BE2C (cell line): ENCODE measurements around the gene GNAZ.

ENCODE experiments used
- DNase-seq: peaks from one replicate; pipeline ENCODE4 v3.0.0-alpha.2; 2020
- H3K27me3 ChIP-seq: fragments of 250-450 bp; sonication (Bioruptor Pico); 2 replicates; pipeline ENCODE4 v1.5.1; 2020; ENCODE audit warnings: mild to moderate bottlenecking
- H3K36me3 ChIP-seq: fragments of 250-450 bp; sonication (Bioruptor Pico); 2 replicates; pipeline ENCODE4 v1.5.1; 2020; ENCODE audit warnings: mild to moderate bottlenecking
- H3K4me1 ChIP-seq: fragments of 250-450 bp; sonication (Bioruptor Pico); 2 replicates; pipeline ENCODE4 v1.5.1; 2020
- H3K4me3 ChIP-seq: 2 replicates; pipeline ENCODE4 v1.5.1; 2011; ENCODE audit warnings: low read depth, low read length
- H3K9me3 ChIP-seq: fragments of 250-450 bp; sonication (Bioruptor Pico); 2 replicates; pipeline ENCODE4 v1.5.1; 2020
- TF ChIP-seq, protein P1 (sequence below): IDR thresholded peaks from 2 replicates; pipeline ENCODE4 v1.5.1; 2012; ENCODE audit warnings: mild to moderate bottlenecking, low read depth, low read length

The GNAZ gene

DNA sequence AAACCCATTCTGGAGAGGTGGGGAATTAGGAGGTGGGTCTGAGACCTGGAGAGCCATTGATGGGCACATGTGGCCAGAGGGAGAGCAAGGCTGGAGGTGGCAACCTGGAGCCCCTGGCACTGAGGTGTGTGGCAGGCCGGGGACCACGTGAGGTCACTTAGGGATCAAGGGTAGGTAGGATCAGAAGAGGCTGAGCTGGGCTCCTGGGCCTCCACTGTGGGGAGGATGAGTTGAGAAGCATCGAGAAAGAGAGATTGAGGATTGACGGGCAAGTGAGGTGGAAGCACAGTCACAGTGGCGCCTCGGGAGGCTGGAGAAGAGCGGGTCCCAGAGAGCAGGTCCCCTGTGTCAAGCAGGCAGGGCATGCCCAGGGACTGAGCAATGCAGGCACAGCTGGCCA lies 4.1 kb downstream of the GNAZ start:
- no peaks in the 10 kb centered on the region for H3K4me1 ChIP-seq
- no peaks in the 10 kb centered on the region for H3K36me3 ChIP-seq
- H3K4me3 ChIP-seq: no peak overlapping the region
- no peak for DNase-seq
- H3K9me3 ChIP-seq: no peaks in the 10 kb centered on the region
- no peaks in the 10 kb centered on the region for H3K27me3 ChIP-seq
- TF ChIP-seq, protein P1, sequence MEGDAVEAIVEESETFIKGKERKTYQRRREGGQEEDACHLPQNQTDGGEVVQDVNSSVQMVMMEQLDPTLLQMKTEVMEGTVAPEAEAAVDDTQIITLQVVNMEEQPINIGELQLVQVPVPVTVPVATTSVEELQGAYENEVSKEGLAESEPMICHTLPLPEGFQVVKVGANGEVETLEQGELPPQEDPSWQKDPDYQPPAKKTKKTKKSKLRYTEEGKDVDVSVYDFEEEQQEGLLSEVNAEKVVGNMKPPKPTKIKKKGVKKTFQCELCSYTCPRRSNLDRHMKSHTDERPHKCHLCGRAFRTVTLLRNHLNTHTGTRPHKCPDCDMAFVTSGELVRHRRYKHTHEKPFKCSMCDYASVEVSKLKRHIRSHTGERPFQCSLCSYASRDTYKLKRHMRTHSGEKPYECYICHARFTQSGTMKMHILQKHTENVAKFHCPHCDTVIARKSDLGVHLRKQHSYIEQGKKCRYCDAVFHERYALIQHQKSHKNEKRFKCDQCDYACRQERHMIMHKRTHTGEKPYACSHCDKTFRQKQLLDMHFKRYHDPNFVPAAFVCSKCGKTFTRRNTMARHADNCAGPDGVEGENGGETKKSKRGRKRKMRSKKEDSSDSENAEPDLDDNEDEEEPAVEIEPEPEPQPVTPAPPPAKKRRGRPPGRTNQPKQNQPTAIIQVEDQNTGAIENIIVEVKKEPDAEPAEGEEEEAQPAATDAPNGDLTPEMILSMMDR: no peak

DNA sequence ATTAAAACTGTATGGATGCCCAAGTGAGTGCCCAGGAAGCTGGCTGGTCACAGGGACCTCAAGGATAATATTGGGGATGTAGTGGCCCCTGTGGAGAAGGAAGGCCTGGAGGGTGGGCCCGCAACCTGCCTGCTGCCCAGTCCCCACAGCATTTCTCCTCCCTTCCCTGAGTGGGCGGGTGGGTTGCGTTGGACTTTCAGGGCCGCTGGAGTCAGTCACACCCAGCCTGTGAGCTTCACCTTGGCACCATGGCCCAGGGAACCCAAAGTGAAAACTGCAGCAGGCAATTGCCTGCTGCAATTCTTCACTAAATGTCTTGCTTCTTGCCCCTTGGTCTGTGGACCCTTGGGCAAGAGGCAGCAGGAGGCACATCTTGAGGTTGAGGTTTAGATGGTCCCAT lies 4.7 kb downstream of the GNAZ start:
- TF ChIP-seq, protein P1: no peak
- H3K27me3 ChIP-seq: no peaks in the 10 kb centered on the region
- H3K9me3 ChIP-seq: no peaks in the 10 kb centered on the region
- H3K4me3 ChIP-seq: no peak overlapping the region
- H3K36me3 ChIP-seq: no peaks in the 10 kb centered on the region
- DNase-seq: no peak
- 0 out of 2 replicates have a peak, but pooled peaks cover 2% of the 10 kb centered on the region for H3K4me1 ChIP-seq

DNA sequence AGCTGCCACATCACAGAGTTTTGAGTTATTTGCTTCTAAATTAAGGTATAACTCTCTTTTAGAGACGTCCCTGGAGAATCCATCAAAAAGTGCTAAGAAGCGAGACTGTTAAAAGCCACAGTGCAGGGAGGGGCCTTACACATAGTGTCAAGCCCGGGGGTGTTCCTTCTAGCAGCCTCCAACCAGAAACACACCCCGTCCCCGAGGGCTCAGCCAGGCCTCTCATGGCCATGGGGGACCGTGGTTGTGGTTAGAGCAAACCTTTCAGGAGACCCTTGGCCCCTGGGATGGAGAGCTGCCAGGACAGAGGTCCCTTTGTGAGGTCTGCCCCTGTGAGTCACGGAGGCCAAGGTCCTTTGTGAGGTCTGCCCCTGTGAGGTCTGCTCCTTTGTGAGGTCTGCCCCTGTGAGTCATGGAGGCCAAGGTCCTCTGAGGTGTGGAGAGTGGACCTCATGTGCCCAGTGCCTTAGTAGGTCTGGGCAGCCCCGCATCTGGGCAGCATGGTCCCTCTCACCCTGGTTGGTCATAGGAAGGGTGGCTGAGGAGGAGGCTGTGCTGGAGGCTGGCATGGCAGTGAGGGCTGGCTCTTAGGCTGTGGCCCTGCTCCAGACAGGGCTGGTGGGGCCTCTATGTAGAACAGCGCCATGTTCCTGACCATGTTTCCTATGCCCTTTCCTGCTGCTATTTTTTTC lies 5.4 kb downstream of the GNAZ start:
- H3K4me1 ChIP-seq: 0 out of 2 replicates have a peak, but pooled peaks cover 2% of the 10 kb centered on the region
- no peak for DNase-seq
- no peaks in the 10 kb centered on the region for H3K27me3 ChIP-seq
- H3K4me3 ChIP-seq: no peak overlapping the region
- TF ChIP-seq, protein P1: no peak
- H3K9me3 ChIP-seq: no peaks in the 10 kb centered on the region
- no peaks in the 10 kb centered on the region for H3K36me3 ChIP-seq

DNA sequence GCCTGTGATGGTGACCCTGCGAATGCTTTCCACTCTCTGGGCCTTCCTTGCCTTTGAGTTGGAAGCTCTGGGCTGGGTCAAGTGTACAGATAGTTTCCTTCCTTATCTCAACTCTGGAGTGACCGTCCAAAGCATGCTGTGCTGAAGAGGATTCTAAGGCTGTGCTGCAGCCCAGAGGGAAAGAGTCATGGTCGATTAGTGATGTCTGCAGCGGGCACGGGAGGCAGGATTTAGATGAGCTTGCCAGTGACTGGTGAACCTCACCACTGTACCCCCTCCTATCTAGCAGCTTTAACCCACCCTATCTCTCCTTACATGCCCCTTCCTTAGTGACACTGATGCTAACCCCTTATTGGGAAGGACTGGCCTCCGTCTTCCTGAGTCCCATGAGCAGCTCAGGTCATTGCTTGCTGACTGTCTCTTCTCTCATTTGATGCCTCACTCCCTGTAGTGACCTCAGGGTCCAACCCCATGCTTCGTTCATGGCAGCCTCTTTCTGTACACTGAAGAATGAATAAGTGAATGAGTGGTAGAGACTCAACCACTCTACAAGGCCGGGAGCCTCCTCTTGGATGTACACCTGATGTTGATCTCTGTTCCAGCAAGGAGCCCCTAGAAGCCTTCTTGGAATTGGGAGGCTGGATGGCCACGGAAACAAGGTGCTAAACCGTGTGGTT lies 6.7 kb downstream of the GNAZ start:
- Histone ChIP-seq H3K27me3 (no peaks in the 10 kb centered on the region), H3K4me1 (0 out of 2 replicates have a peak, but pooled peaks cover 2% of the 10 kb centered on the region), H3K4me3 (no peak overlapping the region), H3K36me3 (no peaks in the 10 kb centered on the region), H3K9me3 (no peaks in the 10 kb centered on the region)
- DNase-seq: no peak
- TF ChIP-seq, protein P1: no peak

DNA sequence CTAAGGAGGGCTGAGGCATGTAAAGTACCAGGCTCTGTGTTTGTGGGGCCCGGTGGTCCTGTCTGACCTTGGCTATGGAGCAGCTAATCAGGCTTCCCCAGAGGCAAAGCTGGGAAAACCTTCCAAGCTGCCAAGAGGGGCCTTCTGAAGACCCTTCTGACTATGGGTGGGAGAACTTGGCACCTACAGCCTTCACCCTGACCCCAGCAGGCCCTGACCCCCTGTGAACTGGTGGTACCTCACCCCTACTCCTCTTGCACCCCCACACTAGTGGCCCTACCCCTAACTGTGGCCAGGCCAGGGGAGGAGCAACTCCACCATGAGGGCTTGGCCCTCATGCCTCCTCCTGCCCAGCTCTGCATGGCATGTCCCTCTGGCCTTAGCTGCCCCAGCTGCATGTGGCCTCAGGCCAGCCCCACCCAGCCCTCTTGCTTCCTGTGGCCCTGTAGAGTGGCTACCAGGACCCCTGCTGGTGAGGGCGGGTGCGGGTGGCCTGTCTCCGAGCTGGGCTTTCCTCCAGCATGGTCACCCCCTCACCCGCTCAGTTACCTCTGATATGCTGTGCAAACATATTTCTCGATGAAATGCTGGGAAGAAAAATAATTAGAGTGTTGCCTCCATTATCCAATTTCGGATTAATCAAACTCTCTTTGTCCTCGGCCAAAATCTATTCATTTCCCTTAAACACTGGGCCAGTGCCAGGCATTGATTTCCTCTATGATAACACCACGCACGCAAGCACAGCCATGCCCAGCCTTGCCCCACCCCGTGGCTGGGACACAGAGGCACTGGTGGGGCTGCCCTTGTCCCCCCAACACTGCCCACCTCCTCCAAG lies 7.5 kb downstream of the GNAZ start:
- Histone ChIP-seq H3K4me1 (0 out of 2 replicates have a peak, but pooled peaks cover 2% of the 10 kb centered on the region), H3K27me3 (no peaks in the 10 kb centered on the region), H3K4me3 (no peak overlapping the region), H3K9me3 (no peaks in the 10 kb centered on the region), H3K36me3 (no peaks in the 10 kb centered on the region)
- DNase-seq: no peak
- TF ChIP-seq, protein P1: no peak

DNA sequence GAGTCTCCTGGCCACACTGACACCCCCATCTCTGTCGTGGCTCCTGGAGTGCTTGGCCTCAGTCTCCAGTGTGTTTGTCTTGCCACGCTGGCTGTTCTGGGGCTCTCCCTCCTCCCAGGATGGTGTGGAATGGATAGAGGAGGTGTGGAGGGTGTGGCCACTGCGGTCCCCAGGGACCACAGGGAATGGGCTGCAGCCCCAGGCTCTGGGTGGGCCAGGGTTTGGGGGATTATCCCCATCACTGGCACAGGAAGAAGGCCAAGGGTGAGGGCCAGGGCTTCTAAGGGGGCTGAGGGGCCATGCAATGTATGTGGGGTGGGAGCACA lies 8.1 kb downstream of the GNAZ start:
- H3K9me3 ChIP-seq: no peaks in the 10 kb centered on the region
- no peaks in the 10 kb centered on the region for H3K36me3 ChIP-seq
- H3K27me3 ChIP-seq: no peaks in the 10 kb centered on the region
- no peak for DNase-seq
- no peak overlapping the region for H3K4me3 ChIP-seq
- TF ChIP-seq, protein P1: no peak
- H3K4me1 ChIP-seq: 0 out of 2 replicates have a peak, but pooled peaks cover 2% of the 10 kb centered on the region
